HG03558 (cell line): ENCODE data around the gene OXA1L.
"Not testable (repeated sequence)": the region's sequence is repeated elsewhere in the genome, so short reads cannot be mapped to it uniquely, and the experiment has no call there.

Source experiments
- ATAC-seq: cut with Tn5 transposase; IDR thresholded peaks from one replicate; pipeline ENCODE4 v1.9.1; 2021; ENCODE audit warnings: moderate number of reproducible peaks; ENCODE audit not compliant: unreplicated experiment; ENCODE audit errors: extremely low read depth

OXA1L gene

GRCh38 chr14:22766457-22767322 is at the start of gene OXA1L:
OXA1L (plus strand) TSS chr14:22766688; CDS start chr14:22766702, 14 bp downstream.
- ATAC-seq, result peak; percentile 38

DNA sequence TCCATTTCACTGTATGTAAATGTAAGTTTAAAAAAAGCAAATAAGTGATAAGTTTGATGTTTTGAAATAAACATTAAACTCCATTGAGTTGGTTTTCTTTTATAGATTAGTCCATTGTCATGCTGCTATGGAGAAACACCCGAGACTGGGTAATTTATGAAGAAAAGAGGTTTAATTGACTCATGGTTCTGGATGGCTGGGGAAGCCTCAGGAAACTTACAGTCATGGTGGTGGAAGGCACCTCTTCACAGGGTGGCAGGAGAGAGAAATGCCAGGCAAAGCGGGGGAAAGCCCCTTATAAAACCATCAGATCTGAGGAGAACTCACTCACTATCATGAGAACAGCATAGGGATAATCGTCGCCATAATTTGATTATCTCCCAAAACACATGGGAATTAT is 48.4 kb upstream of the OXA1L start:
- ATAC-seq, result no peak

GRCh38 chr14:22721213-22721612 is 45.3 kb upstream of the OXA1L start:
- no peak for ATAC-seq

GRCh38 chr14:22723815-22724214 is 42.7 kb upstream of the OXA1L start:
- no peak for ATAC-seq

DNA sequence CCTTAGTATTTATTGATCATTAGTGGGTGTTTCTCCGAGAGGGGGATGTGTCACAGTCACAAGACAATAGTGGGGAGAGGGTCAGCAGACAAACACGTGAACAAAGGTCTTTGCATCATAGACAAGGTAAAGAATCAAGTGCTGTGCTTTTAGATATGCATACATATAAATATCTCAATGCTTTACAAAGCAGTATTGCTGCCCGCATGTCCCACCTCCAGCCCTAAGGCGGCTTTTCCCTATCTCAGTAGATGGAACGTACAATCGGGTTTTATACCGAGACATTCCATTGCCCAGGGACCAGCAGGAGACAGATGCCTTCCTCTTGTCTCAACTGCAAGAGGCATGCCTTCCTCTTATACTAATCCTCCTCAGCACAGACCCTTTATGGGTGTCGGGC is 41.6 kb upstream of the OXA1L start:
- not testable (repeated sequence) for ATAC-seq

DNA sequence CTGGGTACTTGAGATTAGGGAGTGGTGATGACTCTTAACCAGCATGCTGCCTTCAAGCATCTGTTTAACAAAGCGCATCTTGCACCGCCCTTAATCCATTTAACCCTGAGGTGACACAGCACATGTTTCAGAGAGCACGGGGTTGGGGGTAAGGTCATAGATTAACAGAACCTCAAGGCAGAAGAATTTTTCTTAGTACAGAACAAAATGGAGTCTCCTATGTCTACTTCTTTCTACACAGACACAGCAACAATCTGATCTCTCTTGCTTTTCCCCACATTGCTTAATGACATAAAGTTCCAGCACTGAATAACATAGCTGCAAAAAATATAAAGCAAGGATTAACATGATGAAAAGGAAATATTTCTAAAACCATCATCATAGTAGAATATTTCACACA is 41.1 kb upstream of the OXA1L start:
- not testable (repeated sequence) for ATAC-seq

DNA sequence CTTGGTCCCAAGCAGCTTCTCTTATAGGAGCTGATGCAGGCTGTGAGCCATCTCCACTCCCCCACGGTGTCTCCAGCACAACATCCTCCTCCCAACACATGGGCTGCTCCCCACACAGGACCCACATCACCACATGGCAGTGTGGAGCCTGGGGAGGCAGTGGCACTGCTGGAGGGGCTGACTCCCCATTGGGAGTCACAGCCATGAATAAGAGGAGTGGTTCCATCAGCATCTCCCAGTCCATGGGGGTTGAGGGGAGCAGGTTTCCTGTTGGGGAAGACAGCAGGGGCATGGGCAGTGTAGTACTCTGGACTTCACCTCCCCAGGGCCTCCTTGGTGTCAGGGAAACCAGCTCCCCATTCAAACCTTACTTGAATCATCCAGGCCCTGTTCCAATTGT is 40.5 kb upstream of the OXA1L start:
- no peak for ATAC-seq

- ATAC-seq, result not testable (repeated sequence)
These were observed 34.4 kb upstream of the OXA1L start for GRCh38 chr14:22732062-22732461.

DNA sequence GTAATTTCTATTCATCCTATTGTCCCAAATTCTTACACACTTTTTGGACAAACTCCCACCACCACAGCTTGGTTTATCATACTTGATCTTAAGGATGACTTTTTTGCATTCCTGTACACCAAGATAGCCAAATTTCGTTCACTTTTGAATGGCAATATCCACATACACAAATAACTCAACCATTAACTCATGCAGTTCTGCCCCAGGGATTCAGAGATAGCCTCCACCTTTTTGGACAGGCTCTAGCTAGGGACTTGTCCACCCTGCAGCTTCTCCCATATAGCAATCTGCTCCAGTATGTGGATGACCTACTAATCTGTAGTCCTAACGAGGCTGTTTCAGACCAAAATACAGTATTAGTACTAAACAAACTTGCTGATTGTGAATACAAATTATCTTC is 32.7 kb upstream of the OXA1L start:
- no peak for ATAC-seq

GRCh38 chr14:22735096-22735495 is 31.4 kb upstream of the OXA1L start:
- ATAC-seq, result no peak

GRCh38 chr14:22736384-22736783 is 30.1 kb upstream of the OXA1L start:
- not testable (repeated sequence) for ATAC-seq

- ATAC-seq, result no peak
These were observed 29.4 kb upstream of the OXA1L start for GRCh38 chr14:22737052-22737451.

DNA sequence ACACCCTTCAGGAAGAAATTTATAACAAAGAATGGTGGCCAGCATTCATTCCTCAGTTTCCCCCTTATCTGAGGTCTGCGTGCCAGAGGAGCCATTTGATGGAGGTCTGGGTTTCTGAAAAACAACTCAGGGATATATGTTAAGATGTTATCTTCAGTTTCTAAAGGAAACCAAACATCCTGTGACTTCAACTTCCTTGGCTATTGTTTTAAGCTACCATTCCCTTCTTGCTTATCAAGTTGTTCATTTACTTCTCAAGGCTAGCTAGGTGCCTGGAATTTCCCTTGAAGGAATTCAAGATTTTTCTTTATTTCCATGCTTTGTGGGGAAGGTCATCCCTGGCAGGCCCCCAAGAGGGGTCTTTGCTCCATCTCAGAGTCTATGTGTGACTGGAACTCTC is 27.1 kb upstream of the OXA1L start:
- ATAC-seq, result no peak

DNA sequence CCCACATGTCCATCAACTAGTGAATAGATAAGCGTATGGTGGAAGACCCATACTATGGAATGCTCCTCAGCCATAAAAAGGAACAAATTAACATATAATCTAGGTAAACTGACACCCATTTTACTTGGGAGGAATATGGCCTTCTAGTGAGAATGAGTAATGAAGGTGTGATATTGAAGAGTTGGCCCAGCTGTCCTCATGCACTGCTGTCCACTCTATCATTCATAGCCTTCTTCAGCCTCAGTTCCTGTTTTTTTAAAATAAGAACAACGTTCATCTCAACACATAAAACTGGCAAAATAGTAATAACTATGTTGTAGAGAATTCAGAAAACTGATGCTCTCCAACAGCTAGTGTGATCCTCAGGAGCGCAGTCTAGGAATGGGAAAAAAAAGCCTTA is 26.5 kb upstream of the OXA1L start:
- no peak for ATAC-seq

- no peak for ATAC-seq
These were observed 18.7 kb upstream of the OXA1L start for GRCh38 chr14:22747769-22748168.

DNA sequence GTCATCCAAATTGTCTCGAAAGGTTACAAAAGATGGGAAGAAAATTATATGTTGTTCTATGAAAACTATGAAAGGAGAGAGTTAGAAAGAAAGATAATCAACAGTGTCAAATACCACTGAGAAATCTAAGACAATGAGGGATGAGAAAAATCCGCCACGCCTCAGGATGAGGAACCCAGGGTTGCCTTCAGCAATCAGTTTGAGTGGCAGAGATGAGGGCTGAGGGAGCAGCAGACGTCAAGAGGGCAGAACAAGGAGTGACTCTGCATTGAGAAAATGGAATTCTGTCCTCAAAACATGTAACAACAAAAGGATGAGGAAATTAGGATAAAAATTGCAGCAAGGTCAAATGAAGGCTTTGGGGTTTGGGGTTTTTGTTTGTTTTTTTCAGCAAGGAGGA is 18.3 kb upstream of the OXA1L start:
- ATAC-seq, result no peak

GRCh38 chr14:22748631-22749068 is 17.8 kb upstream of the OXA1L start:
- ATAC-seq, result no peak

- ATAC-seq, result no peak
These were observed 14.1 kb upstream of the OXA1L start for GRCh38 chr14:22752422-22752821.

DNA sequence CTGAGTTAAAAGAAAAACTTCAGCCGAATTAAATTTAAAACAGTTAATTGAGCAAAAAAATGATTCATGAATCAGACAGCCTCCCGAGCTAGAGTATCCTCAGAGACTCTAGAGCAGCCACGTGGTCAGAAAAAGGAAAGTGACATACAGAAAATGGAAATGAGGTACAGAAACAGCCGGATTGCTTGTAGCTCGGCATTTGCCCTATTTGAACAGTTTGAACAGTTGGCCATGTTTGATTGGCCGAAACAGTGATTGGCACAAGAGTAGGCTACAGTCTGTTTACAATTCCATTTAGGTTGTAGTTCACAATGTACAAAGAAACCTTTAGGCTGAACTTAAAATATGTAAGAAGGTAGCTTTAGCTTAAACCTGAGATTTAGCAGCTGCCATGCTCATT is 12.9 kb upstream of the OXA1L start:
- ATAC-seq, result no peak

GRCh38 chr14:22757972-22758650 is 8.4 kb upstream of the OXA1L start:
- ATAC-seq, result not testable (repeated sequence)

DNA sequence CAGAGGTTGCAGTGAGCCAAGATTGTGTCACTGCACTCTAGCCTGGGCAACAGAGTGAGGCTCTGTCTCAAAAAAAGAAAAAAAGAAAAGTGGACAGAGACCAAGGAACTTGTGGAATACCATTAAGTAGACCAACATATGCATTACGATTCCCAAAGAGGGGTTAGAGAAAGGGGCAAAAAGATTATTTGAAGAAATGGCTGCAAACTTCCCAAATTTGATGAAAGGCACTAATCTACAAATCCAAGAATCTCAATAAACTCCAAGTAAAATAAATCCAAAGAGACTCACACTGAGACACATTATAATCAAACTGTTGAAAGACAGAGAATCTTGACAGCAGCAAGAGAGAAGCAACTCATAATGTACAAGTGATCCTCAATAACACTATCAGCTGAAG is 4.8 kb upstream of the OXA1L start:
- ATAC-seq, result no peak

GRCh38 chr14:22764382-22764781 is 2.1 kb upstream of the OXA1L start:
- no peak for ATAC-seq
